Natural killer cell treated with Interleukin-12 subunit alpha and Interleukin-12 subunit beta and Interleukin-15 and Interleukin-18, amount 100 ng/mL, for 72 hours (primary cell): ENCODE results near the gene KANSL1. TPM values are rescaled to one million over a fixed set of nuclear protein-coding genes. Genes with fewer than 3 reads are reported as not detected.

Source experiments
- ATAC-seq, 2 donors: fragments of 150-1000 bp; cut with Tn5 transposase in 1 of 2; sonication (Bioruptor Pico), chemical (Tn5 transposase) in 1 of 2; 2 replicates each; pipeline ENCODE4 v1.10.0; 2021
- DNase-seq: peaks from one replicate; pipeline ENCODE4 v3.0.0; 2022; ENCODE audit warnings: low spot score
- H3K27ac Mint-ChIP-seq, 2 donors: 1 replicate in 1 of 2; 2 replicates in 1 of 2; pipeline ENCODE4 v1.8.0; 2022; ENCODE audit warnings: mixed read lengths in 2 of 2, mild to moderate bottlenecking in 1 of 2, moderate library complexity in 1 of 2
- H3K27me3 Mint-ChIP-seq, 2 donors: 1 replicate in 1 of 2; 2 replicates in 1 of 2; pipeline ENCODE4 v1.8.0; 2022; ENCODE audit warnings: mixed read lengths in 2 of 2
- H3K36me3 Mint-ChIP-seq: one replicate; pipeline ENCODE4 v1.8.0; 2022; ENCODE audit warnings: mixed read lengths
- H3K4me1 Mint-ChIP-seq, 2 donors: 1 replicate in 1 of 2; 2 replicates in 1 of 2; pipeline ENCODE4 v1.8.0; 2022; ENCODE audit warnings: low read depth in 2 of 2, mixed read lengths in 2 of 2, mild to moderate bottlenecking in 1 of 2
- H3K4me3 Mint-ChIP-seq: one replicate; pipeline ENCODE4 v1.8.0; 2022; ENCODE audit warnings: mixed read lengths
- H3K9me3 Mint-ChIP-seq: 2 replicates; pipeline ENCODE4 v1.8.0; 2022; ENCODE audit warnings: mixed read lengths
- total RNA-seq, 2 donors: library from RNA; stranded (reverse); gene quantifications; one replicate each; pipeline ENCODE4 v1.2.3, GENCODE V29; 2022

Gene KANSL1
- total RNA-seq, 2 donors from 2014 or later = 127 to 161 TPM

DNA sequence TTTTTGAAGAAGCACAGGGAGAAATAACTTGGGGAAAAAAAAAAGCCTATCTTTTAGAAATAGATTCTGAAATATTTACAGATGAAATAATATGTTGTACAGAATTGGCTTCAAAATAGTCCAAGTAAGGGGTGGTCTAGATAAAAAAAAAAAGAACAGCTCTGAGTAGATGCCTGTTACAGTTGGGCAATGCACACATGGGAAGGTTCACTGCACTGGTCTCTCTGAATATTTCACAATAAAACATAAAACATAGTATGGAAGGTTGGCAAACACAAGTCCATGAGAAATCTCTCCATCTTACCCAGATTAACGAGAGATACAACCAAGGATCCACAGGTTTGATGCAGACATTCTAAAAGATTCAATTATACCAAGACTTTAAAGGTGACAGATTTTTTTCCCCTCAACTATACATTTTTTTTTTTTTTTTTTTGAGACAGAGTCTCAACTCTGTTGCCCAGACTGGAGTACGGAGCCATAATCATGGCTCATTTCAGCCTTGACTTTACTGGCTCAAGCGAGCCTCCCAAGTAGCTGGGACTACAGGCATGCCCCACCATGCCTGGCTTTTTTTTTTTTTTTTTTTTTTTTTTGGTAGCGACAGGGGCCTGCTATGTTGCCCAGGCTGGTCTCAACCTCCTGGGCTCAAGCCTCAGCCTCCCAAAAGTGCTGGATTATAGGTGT lies 58.0 kb downstream of the KANSL1 start:
- peak overlapping the region; percentile 28 for H3K4me3 Mint-ChIP-seq
- H3K9me3 Mint-ChIP-seq = no peaks in the 10 kb centered on the region
- no peaks in the 10 kb centered on the region for H3K27me3 Mint-ChIP-seq
- ATAC-seq = no peak
- DNase-seq = no peak
- peaks cover 8% of the 10 kb centered on the region for H3K36me3 Mint-ChIP-seq
- H3K27ac Mint-ChIP-seq = peak overlapping the region; percentile 53 to 84
- peaks cover 80 to 88% of the 10 kb centered on the region in 2 donors for H3K4me1 Mint-ChIP-seq

DNA sequence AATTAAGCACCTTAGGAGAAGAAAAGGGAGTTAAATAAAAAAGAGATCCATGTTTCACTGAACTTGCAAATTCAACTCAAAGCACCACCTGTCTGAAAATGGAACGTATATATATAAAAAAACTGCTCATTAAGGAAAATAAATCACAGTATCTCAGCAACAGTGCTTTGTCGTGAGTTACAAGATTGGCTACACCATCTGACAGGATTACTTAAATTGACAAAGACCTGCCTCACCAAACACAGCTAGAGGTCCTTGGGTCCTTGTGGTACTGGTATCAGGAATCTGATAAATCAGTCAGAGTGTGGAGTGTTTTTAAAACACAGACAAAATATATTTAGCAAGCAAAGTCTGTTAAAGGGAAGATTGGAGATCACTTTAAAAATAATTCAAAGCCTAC lies 63.9 kb downstream of the KANSL1 start:
- DNase-seq (no peak), ATAC-seq (no peak)
- Mint-ChIP-seq H3K4me1 (peaks cover 68 to 75% of the 10 kb centered on the region in 2 donors), H3K27me3 (no peaks in the 10 kb centered on the region), H3K27ac (peak overlapping the region; percentile 23 to 60), H3K4me3 (no peak overlapping the region), H3K36me3 (peaks cover 17% of the 10 kb centered on the region), H3K9me3 (no peaks in the 10 kb centered on the region)

DNA sequence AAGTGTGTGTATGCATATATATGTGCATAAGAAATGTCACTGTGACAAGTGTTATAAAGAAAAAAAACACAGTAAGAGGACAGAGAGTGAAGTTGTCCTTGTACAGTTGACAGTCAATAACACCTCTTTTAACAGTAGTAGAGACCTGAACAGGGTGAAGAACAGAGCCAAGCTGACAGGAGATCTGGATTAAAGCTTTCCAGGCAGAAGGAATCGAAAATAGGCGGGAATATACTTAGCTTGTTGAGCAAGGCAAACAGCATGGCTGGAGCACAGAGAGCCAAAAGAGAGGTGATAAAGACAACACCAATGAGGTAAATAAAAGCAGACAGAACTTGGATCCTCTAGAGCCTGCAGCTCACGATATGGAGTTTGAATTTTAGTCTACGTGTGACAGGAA lies 64.8 kb downstream of the KANSL1 start:
- H3K4me1 Mint-ChIP-seq = peaks cover 68 to 75% of the 10 kb centered on the region in 2 donors
- no peak for DNase-seq
- H3K36me3 Mint-ChIP-seq = peaks cover 12% of the 10 kb centered on the region
- no peaks in the 10 kb centered on the region for H3K9me3 Mint-ChIP-seq
- no peaks in the 10 kb centered on the region for H3K27me3 Mint-ChIP-seq
- peak overlapping the region in 1 of 2 donors; percentile 60 for H3K27ac Mint-ChIP-seq
- peak overlapping the region; percentile 0 for H3K4me3 Mint-ChIP-seq
- ATAC-seq = no peak

DNA sequence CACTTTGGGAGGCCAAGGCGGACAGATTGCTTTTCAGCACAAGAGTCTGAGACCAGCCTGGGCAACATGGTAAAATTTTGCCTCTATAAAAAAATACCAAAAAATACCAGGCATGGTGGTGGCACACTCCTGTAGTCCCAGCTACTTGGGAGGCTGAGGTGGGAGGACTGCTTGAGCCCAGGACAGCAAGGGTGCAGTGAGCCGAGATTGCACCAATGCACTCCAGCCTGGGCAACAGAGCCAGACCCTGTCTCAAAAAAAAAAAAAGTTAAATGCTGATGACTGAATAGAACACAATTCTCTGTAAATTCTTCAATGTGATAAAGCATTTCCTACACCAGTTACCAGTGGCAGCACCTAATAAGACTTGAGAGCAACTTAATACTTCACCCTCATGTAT lies 65.7 kb downstream of the KANSL1 start:
- DNase-seq (no peak), ATAC-seq (no peak)
- H3K4me1 Mint-ChIP-seq = peaks cover 64 to 72% of the 10 kb centered on the region in 2 donors
- H3K9me3 Mint-ChIP-seq = no peaks in the 10 kb centered on the region
- H3K27me3 Mint-ChIP-seq = no peaks in the 10 kb centered on the region
- H3K4me3 Mint-ChIP-seq = no peak overlapping the region
- H3K36me3 Mint-ChIP-seq = peaks cover 9% of the 10 kb centered on the region
- peak overlapping the region in 1 of 2 donors; percentile 60 for H3K27ac Mint-ChIP-seq

DNA sequence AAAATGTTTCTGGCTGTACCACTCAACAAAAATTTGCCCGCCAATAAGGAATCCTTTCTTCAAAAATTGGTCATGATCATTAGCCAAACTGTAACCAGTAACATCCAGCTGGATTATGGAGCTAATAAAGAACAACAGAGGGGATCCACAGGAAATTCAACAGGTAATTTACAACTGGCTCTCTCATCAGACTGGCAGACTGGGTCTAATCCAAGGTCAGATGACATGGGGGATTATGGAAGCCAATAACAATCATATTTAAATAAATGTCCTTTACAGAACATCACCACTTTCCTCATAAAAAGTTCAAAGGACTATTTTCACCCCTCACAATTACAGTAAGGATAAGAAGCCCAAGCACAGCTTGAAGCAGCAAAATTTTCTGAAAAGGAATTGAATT lies 66.4 kb downstream of the KANSL1 start:
- H3K4me1 Mint-ChIP-seq = peaks cover 64 to 76% of the 10 kb centered on the region in 2 donors
- H3K36me3 Mint-ChIP-seq = peaks cover 9% of the 10 kb centered on the region
- DNase-seq (no peak), ATAC-seq (no peak)
- no peak overlapping the region for H3K4me3 Mint-ChIP-seq
- no peaks in the 10 kb centered on the region for H3K9me3 Mint-ChIP-seq
- H3K27ac Mint-ChIP-seq = no peak overlapping the region
- H3K27me3 Mint-ChIP-seq = no peaks in the 10 kb centered on the region

DNA sequence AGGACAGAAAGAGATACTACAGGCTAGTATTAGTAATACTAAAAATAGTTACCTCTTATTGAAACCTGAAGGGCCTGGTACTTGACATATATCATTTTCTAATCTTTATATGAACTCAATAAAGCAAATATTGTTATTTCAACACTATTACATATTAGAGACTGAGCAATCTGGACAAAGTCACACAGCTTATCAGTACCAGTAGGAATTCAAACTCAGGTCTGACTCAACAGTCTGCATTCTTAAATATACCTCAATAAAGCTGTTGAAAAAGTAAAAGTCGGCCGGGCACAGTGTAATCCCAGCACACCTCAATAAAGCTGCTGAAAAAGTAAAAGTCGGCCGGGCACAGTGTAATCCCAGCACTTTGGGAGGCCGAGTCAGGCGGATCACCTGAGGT lies 67.4 kb downstream of the KANSL1 start:
- peak overlapping the region in 1 of 2 donors; percentile 17 for H3K27ac Mint-ChIP-seq
- H3K4me1 Mint-ChIP-seq = peaks cover 69 to 79% of the 10 kb centered on the region in 2 donors
- no peaks in the 10 kb centered on the region for H3K27me3 Mint-ChIP-seq
- H3K36me3 Mint-ChIP-seq = peaks cover 9% of the 10 kb centered on the region
- DNase-seq (no peak), ATAC-seq (no peak)
- no peaks in the 10 kb centered on the region for H3K9me3 Mint-ChIP-seq
- H3K4me3 Mint-ChIP-seq = no peak overlapping the region

DNA sequence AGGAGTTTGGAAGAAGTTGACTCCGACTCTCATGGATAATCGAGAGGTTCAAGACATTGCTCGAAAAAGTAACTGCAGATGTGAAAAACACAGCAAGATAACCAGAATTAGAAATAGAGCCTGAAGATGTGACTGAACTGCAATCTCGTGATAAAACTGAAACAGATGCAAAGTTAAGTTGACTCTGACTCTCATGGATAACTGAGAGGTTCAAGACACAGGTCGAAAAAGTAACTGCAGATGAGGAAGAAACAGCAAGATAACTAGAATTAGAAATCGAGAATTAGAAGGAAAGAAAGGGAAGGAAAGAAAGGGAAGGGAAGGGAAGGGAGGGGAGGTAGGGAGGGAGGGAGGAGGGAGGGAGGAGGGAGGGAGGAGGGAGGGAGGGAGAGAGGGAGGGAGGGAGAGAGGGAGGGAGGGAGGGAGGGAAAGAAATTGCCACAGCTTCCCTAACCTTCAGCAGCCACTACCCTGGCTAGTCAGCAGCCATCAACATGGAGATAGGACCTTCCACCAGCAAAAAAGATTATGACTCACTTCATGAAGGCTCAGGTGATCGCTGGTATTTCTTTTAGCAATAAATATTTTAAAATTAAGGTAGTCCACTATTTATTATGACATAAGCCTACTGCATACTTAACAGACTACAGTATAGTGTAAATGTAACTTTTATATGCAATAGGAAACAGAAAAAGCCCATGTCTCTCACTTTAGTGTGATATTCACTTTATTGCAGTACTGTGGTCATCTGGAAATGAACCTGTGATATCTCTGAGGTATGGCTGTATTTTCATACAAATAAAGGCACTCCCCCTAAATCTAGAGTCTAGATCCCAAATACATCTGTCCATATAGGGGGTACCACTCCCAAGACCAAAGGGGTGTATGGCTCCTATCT lies 68.3 kb downstream of the KANSL1 start:
- H3K4me1 Mint-ChIP-seq = peaks cover 67 to 81% of the 10 kb centered on the region in 2 donors
- H3K27me3 Mint-ChIP-seq = no peaks in the 10 kb centered on the region
- H3K27ac Mint-ChIP-seq = peak overlapping the region; percentile 43 to 63
- peaks cover 9% of the 10 kb centered on the region for H3K36me3 Mint-ChIP-seq
- no peaks in the 10 kb centered on the region for H3K9me3 Mint-ChIP-seq
- DNase-seq (no peak), ATAC-seq (peak in 1 of 2 donors; percentile 31)
- H3K4me3 Mint-ChIP-seq = peak overlapping the region; percentile 2

DNA sequence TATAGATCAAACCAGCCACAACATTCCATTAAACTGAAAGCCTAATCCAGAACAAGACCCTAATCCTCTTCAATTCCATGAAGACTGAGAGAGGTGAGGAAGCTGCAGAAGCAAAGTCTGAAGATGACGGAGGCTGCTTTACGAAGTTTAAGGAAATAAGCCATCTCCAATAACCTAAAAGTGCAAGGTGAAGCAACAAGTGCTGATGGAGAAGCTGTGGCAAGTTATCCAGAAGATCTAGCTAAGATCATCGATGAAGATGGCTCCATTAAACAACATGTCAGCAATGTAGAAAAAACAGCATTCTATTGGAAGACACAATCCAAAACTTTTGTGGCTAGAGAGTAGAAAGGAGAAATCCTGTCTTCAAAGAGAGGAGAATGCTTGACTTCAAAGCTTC lies 69.6 kb downstream of the KANSL1 start:
- H3K9me3 Mint-ChIP-seq = peaks cover 3% of the 10 kb centered on the region
- H3K27me3 Mint-ChIP-seq = no peaks in the 10 kb centered on the region
- DNase-seq = no peak
- H3K36me3 Mint-ChIP-seq = peaks cover 11% of the 10 kb centered on the region
- peaks cover 68 to 82% of the 10 kb centered on the region in 2 donors for H3K4me1 Mint-ChIP-seq
- H3K27ac Mint-ChIP-seq = no peak overlapping the region
- no peak overlapping the region for H3K4me3 Mint-ChIP-seq
- ATAC-seq = no peak

DNA sequence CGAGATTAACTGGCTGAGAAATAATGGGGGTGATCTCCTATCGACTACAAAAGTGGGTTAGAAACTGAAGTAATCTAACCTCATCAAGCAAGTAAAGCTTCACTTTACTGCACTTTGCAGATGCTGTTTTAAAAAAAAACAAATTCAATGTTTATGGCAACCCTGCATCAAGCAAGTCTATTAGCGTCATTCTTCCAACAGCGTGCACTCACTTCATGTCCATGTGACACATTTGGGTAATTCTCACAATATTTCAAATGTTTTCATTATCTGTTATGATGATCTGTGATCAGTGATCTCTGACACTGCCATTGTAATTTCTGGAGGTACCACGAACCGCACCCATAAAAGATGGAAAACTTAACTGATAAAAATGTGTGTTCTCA lies 70.8 kb downstream of the KANSL1 start:
- peaks cover 3% of the 10 kb centered on the region for H3K9me3 Mint-ChIP-seq
- ATAC-seq (no peak), DNase-seq (no peak)
- peak overlapping the region; percentile 31 for H3K4me3 Mint-ChIP-seq
- H3K27me3 Mint-ChIP-seq = no peaks in the 10 kb centered on the region
- H3K36me3 Mint-ChIP-seq = peaks cover 6% of the 10 kb centered on the region
- H3K4me1 Mint-ChIP-seq = peaks cover 66 to 77% of the 10 kb centered on the region in 2 donors
- H3K27ac Mint-ChIP-seq = peak overlapping the region; percentile 31 to 57

DNA sequence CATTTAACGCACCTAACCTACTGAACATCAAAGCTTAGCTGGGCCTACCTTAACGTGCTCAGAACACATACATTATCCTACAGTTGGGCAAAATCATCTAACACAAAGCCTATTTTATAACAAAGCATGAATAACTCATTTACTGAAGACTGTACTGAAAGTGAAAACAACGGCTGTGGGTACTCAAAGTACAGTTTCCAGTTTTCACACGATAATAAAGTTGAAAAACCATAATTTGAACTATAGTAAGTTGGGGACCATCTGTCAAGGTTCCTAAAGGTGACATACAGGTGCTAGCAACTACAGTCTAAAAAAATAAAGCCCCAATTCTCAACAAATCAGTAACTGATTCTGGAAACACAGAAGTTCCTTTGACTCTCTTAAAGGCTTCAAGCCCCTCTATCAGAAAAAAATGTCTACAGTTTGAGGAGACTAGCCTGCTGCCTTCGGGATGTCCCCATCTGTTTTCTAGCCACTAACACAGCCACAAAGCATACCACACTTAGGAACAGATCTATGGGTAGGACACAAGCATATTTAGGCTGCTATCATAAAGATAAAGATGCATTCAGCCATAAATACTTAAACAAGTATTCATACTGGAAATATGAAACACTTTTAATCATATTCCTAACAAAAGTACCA lies 71.3 kb downstream of the KANSL1 start:
- H3K4me3 Mint-ChIP-seq = peak overlapping the region; percentile 31
- H3K9me3 Mint-ChIP-seq = peaks cover 3% of the 10 kb centered on the region
- peak overlapping the region; percentile 31 to 57 for H3K27ac Mint-ChIP-seq
- DNase-seq (no peak), ATAC-seq (peak; percentile 60 to 75)
- peaks cover 6% of the 10 kb centered on the region for H3K36me3 Mint-ChIP-seq
- H3K27me3 Mint-ChIP-seq = no peaks in the 10 kb centered on the region
- H3K4me1 Mint-ChIP-seq = peaks cover 70 to 79% of the 10 kb centered on the region in 2 donors

DNA sequence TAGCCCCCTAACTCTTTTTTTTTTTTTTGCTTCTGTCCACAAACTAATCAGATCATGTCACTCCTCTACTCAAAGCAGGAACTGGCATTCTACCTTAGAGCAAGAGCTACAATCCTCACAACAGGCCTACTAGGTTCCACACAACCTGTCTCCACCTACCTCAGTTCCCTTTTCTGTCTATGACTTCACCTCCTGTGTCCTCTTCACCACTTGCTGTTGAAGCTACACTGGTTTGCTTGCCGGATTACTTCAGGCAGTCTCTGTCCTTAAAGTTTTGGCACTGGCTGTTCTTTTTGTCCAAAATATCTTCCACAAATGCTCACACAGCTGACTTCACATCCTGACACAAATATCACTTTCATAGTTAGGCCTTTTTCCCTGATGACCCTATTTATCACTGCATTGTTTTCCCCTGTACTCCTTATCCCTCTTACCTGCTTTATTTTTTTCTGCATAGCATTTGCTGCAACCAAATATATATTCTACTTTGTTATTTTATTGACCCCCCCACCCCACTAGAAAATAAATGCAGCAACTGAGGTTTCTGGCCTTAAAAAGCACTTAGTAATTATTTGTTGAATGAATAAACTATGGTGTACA lies 72.0 kb downstream of the KANSL1 start:
- ATAC-seq (no peak), DNase-seq (no peak)
- Mint-ChIP-seq H3K9me3 (peaks cover 3% of the 10 kb centered on the region), H3K36me3 (peaks cover 6% of the 10 kb centered on the region), H3K27ac (peak overlapping the region; percentile 31 to 57), H3K27me3 (no peaks in the 10 kb centered on the region), H3K4me1 (peaks cover 66 to 77% of the 10 kb centered on the region in 2 donors), H3K4me3 (peak overlapping the region; percentile 31)

DNA sequence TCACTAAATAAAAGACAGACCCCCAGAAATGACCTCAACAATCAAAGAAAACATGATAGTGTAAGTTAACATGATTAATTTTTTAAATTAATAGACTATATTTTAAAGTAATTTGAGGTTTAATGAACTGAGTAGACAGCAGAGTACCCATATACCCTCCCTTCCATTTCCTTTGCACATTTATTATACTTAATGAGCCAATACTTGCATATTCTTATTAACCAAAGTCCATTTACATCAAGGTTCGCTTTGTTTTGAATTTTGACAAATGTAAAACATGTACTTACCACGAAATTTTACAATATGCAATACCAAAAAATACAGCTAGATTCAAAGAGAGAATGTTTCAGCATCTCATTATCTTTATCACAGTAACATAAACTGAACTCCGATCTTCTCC lies 72.7 kb downstream of the KANSL1 start:
- peaks cover 6% of the 10 kb centered on the region for H3K36me3 Mint-ChIP-seq
- DNase-seq = no peak
- H3K27ac Mint-ChIP-seq = peak overlapping the region; percentile 31 to 57
- no peaks in the 10 kb centered on the region for H3K27me3 Mint-ChIP-seq
- ATAC-seq = no peak
- peaks cover 3% of the 10 kb centered on the region for H3K9me3 Mint-ChIP-seq
- peaks cover 66 to 74% of the 10 kb centered on the region in 2 donors for H3K4me1 Mint-ChIP-seq
- peak overlapping the region; percentile 31 for H3K4me3 Mint-ChIP-seq

DNA sequence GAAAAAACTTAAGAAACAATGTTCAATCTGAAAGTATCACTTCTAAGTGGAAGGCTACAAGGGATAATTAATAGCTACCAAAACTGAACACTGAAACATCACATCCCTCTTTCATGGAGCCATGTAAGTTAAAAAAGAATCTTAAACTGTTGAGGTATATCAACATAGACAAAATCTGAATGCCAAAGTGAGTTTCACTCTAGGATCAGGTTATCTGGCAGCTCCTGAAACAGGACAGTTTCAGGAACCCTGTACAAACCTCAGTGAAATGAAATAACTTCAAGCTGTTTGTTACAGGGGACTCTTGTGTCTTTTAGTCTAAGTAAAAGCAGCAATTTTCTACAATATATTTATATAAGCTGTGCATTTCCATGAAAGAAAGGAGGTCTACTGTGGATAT lies 73.2 kb downstream of the KANSL1 start:
- ATAC-seq (no peak), DNase-seq (no peak)
- Mint-ChIP-seq H3K4me3 (peak overlapping the region; percentile 51), H3K27ac (peak overlapping the region; percentile 57 to 68), H3K4me1 (peaks cover 68 to 79% of the 10 kb centered on the region in 2 donors), H3K36me3 (peaks cover 6% of the 10 kb centered on the region), H3K27me3 (no peaks in the 10 kb centered on the region), H3K9me3 (peaks cover 3% of the 10 kb centered on the region)
